Prostate gland (tissue), 2 donors: Measurements from ENCODE around the gene RFNG. TPM values are rescaled to one million over a fixed set of nuclear protein-coding genes. Genes with fewer than 3 reads are reported as not detected.

Source experiments
- DNase-seq: peaks from one replicate; pipeline ENCODE4 v3.0.0-alpha.2; 2019; ENCODE audit warnings: low spot score
- H3K27ac ChIP-seq, 2 donors: fragments of 200-600 bp; sonication (generic); 2 replicates each; pipeline ENCODE4 v1.5.1; 2017 to 2019
- H3K27me3 ChIP-seq: fragments of 200-600 bp; sonication (generic); replicated peaks from 2 replicates; pipeline ENCODE4 v1.5.1; 2019; ENCODE audit not compliant: insufficient read depth
- H3K36me3 ChIP-seq, 2 donors: fragments of 200-600 bp; sonication (generic); 1 replicate in 1 of 2; 2 replicates in 1 of 2; pipeline versions ENCODE4 v1.5.1 to v1.8.1; 2017 to 2019
- H3K4me1 ChIP-seq: fragments of 200-600 bp; sonication (generic); replicated peaks from 2 replicates; pipeline ENCODE4 v1.5.1; 2019
- H3K4me3 ChIP-seq, 2 donors: fragments of 200-600 bp; sonication (generic); 2 replicates each; pipeline ENCODE4 v1.5.1; 2017 to 2019
- H3K9me3 ChIP-seq: fragments of 200-600 bp; sonication (generic); 2 replicates; pipeline ENCODE4 v1.5.1; 2017
- POLR2A ChIP-seq: fragments of 450-650 bp; IDR thresholded peaks from one replicate; pipeline ENCODE4 v1.6.1; 2016; ENCODE audit warnings: antibody characterized with exemption, mild to moderate bottlenecking
- POLR2AphosphoS5 ChIP-seq: sonication (generic); formaldehyde crosslinking; IDR thresholded peaks from one replicate; pipeline ENCODE4 v1.6.1; 2017; ENCODE audit warnings: antibody characterized with exemption
- WGBS: methylation state at CpG from one replicate; pipeline ENCODE4 v1.1.5; 2018; 5-methylcytosine and 5-hydroxymethylcytosine counted together
- intact Hi-C: fragments of 100-400 bp; cut with DNase I; formaldehyde crosslinking; loops from one replicate; pipeline ENCODE4 v1.14.2; 2022
- total RNA-seq, 2 donors: library from RNA; depleted of rRNA; stranded (reverse); fragments of >200 nt; gene quantifications; one replicate each; pipeline ENCODE4 v1.1.0, GENCODE V29; 2016
- TF ChIP-seq, protein P1 (sequence below), 4 experiments: fragments of 200-600 bp in 2 of 4; fragments of 450-650 bp in 2 of 4; sonication (generic) in 2 of 4; IDR thresholded peaks; 1 replicate in 3 of 4; 2 replicates in 1 of 4; pipeline ENCODE4 v1.5.1; 2016 to 2019; ENCODE audit warnings: antibody characterized with exemption in 4 of 4, mild to moderate bottlenecking in 2 of 4, moderate library complexity in 2 of 4

Gene RFNG
- total RNA-seq, 2 donors from 2014 or later: 48.8 to 92.7 TPM

DNA sequence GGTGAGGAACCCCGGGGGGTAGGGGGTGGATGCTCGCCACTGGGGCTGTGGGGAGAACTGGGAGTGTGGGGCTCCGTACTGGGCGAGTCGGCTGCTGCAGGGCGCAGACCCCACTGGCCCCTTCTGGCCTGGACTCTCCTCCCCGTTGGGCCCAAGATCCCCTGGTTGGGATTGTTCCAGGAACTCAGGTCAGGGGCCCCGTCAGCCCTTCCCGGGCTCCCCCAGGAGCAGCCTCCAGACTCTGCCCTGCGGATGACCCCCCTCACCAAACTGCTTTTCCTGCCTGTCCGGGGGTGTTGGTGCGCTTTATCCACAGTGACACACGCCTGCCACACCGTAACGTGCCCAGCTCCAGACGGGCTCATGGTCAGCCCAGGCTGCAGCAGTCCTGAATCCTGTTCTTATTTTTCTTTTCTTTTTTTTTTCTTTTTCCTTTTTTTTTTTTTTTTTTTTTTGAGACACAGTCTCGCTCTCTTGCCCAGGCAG, 50.0 kb downstream of the RFNG start:
- 86% methylated on average over 17 of the region's 17 CpGs for WGBS
- H3K4me3 ChIP-seq: no peak overlapping the region
- intact Hi-C loops: no loop called here
- H3K27ac ChIP-seq: no peak overlapping the region
- H3K27me3 ChIP-seq: no peaks in the 10 kb centered on the region
- H3K36me3 ChIP-seq: no peaks in the 10 kb centered on the region
- H3K4me1 ChIP-seq: no peaks in the 10 kb centered on the region
- DNase-seq: no peak
- no peaks in the 10 kb centered on the region for H3K9me3 ChIP-seq
- TF ChIP-seq, protein P1, sequence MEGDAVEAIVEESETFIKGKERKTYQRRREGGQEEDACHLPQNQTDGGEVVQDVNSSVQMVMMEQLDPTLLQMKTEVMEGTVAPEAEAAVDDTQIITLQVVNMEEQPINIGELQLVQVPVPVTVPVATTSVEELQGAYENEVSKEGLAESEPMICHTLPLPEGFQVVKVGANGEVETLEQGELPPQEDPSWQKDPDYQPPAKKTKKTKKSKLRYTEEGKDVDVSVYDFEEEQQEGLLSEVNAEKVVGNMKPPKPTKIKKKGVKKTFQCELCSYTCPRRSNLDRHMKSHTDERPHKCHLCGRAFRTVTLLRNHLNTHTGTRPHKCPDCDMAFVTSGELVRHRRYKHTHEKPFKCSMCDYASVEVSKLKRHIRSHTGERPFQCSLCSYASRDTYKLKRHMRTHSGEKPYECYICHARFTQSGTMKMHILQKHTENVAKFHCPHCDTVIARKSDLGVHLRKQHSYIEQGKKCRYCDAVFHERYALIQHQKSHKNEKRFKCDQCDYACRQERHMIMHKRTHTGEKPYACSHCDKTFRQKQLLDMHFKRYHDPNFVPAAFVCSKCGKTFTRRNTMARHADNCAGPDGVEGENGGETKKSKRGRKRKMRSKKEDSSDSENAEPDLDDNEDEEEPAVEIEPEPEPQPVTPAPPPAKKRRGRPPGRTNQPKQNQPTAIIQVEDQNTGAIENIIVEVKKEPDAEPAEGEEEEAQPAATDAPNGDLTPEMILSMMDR (IDR thresholded peaks at IDR 0.05): no peak
- no peak for TF ChIP-seq POLR2AphosphoS5
- no peak for TF ChIP-seq POLR2A

DNA sequence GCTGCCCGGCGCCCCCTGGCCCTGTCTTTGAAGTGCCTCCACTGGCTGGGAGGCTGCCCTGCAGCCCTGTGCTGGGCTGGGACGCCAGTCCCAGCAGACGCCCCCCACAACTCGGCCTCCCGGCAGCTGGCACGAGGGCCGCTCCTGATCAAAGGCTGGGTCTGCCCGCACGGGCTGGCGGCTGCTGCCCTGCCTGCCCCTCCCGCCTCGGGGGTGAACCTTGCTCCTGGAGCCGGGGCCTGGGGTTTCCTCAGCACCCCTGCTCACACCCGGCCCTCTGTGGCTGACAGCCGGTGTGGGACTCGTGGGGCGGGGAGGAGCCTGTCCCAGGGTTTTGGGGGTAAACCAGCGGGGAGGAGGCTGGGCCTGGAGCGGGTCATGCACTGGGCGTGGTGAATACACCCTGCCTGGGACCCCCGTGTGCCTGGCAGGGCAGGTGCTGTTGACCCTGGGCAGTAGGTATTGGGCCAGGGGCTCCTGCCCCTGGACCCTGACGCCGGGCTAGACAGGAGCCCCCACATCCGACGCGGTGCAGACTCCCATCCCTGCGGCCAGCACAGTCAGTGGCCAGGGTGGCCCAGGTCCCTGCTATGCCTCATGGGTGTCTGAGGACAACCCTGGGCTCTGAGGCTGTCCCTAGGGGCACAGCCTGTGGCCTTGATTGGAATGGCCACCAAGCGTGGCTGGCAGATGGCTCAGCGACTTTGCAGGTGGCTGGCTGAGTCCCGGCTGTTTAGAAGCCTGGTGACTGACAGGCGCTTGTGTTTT, 50.6 kb downstream of the RFNG start:
- Histone ChIP-seq H3K4me1 (no peaks in the 10 kb centered on the region), H3K9me3 (no peaks in the 10 kb centered on the region), H3K36me3 (no peaks in the 10 kb centered on the region), H3K4me3 (no peak overlapping the region), H3K27ac (no peak overlapping the region), H3K27me3 (no peaks in the 10 kb centered on the region)
- intact Hi-C loops: no loop called here
- WGBS: 64% methylated on average over 28 of the region's 32 CpGs
- no peak for DNase-seq
- no peak for TF ChIP-seq POLR2AphosphoS5
- no peak for TF ChIP-seq POLR2A
- TF ChIP-seq, protein P1 (IDR thresholded peaks at IDR 0.05): no peak

DNA sequence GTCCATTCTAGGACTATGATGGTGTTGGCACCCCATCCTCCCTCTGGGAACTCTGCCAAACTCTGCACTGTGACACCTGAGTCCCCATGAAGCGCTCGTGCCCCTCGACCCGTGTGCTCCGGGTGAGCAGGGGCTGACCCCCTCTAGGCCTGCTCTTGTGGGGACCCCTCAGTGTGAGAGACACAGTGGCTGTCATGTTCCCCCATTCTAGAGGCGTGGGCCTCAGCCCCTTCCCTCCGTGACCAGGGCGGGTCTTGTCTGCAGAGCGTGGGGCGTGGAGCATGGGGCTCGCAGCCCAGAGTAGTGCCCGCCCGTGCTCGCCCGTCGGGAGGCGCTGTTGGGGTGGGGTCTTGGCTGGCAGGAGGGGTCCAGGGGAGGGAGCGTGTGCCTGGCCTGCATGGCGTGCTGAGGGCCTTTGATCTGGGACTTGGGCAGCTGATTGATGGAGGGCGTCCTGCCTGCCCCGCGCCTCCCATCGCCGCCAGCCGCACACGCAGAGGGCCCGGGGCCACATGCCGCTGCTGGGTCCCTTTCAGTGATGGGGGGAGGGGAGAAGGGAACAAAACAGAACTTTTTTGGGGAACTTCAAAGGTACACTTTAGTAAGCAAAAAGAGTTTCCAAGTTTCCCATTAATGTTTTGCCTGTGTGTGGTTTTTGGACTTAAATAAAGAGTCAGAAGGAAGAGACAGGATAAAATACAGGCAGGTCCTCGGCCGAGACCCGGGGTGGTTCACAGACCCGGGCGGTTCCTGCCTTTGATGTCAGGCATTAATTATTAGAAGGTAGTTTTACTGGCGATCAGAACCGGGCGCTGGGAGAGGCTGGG, 51.4 kb downstream of the RFNG start:
- no peak for TF ChIP-seq POLR2AphosphoS5
- TF ChIP-seq POLR2A: no peak
- TF ChIP-seq, protein P1 (IDR thresholded peaks at IDR 0.05): no peak
- intact Hi-C loops: no loop called here

DNA sequence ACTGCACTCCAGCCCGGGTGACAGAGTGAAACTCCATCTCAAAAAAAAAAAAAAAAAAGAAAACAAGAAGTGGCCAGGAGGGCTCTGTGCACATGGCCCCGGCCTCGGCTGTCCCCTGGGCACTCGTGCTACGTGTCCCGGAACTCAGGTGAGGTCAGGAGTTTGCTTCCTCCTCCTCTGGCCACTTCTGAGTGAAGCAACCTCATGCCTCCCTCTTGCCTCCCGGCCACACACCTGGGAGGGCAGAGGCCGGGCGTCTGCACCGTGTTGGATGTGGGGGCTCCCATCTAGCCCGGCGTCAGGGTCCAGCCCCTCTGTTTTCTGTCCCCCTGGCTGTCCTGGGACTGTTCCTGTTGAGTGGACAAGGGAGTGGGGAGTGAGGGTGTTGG, 52.0 kb downstream of the RFNG start:
- Histone ChIP-seq H3K27me3 (no peaks in the 10 kb centered on the region), H3K27ac (no peak overlapping the region), H3K9me3 (no peaks in the 10 kb centered on the region), H3K4me1 (no peaks in the 10 kb centered on the region), H3K4me3 (no peak overlapping the region), H3K36me3 (no peaks in the 10 kb centered on the region)
- intact Hi-C loops: no loop called here
- DNase-seq: no peak
- 88% methylated on average over 12 of the region's 12 CpGs for WGBS
- TF ChIP-seq POLR2AphosphoS5 (no peak), POLR2A (no peak)
- TF ChIP-seq, protein P1 (IDR thresholded peaks at IDR 0.05): no peak

More for the DNA sequence above, 51.4 kb downstream of the RFNG start:
- H3K9me3 ChIP-seq: no peaks in the 10 kb centered on the region
- no peak overlapping the region for H3K27ac ChIP-seq
- no peaks in the 10 kb centered on the region for H3K36me3 ChIP-seq
- no peaks in the 10 kb centered on the region for H3K4me1 ChIP-seq
- 56% methylated on average over 20 of the region's 36 CpGs for WGBS
- DNase-seq: no peak
- H3K4me3 ChIP-seq: no peak overlapping the region
- no peaks in the 10 kb centered on the region for H3K27me3 ChIP-seq
